Trophoblast cell (in vitro differentiated cells and primary cell): Measurements from ENCODE around the gene PLEKHO1. TPM values are rescaled to one million over a fixed set of nuclear protein-coding genes. Genes with fewer than 3 reads are reported as not detected.

Source experiments
- DNase-seq, 2 donors: peaks; one replicate each; pipeline ENCODE4 v3.0.0-alpha.2; 2016
- H2AFZ ChIP-seq: 2 replicates; pipeline ENCODE4 v1.6.1; 2013; ENCODE audit warnings: low read length, moderate library complexity, mild to moderate bottlenecking; ENCODE audit not compliant: insufficient read depth, poor library complexity
- H2AK5ac ChIP-seq: 2 replicates; pipeline ENCODE4 v1.6.1; 2013; ENCODE audit warnings: mild to moderate bottlenecking, low read length
- H2BK120ac ChIP-seq: 2 replicates; pipeline ENCODE4 v1.6.1; 2013; ENCODE audit warnings: low read length, mild to moderate bottlenecking, moderate library complexity; ENCODE audit not compliant: insufficient read depth, poor library complexity
- H2BK12ac ChIP-seq: 2 replicates; pipeline ENCODE4 v1.6.1; 2013; ENCODE audit warnings: mild to moderate bottlenecking, low read length, moderate library complexity
- H2BK5ac ChIP-seq: 2 replicates; pipeline ENCODE4 v1.6.1; 2013; ENCODE audit warnings: low read length, low read depth, moderate library complexity, mild to moderate bottlenecking; ENCODE audit not compliant: poor library complexity
- H3K14ac ChIP-seq: 2 replicates; pipeline ENCODE4 v1.6.1; 2013; ENCODE audit warnings: mild to moderate bottlenecking, low read length
- H3K18ac ChIP-seq: 2 replicates; pipeline ENCODE4 v1.6.1; 2013; ENCODE audit warnings: mild to moderate bottlenecking, low read length
- H3K23ac ChIP-seq: 2 replicates; pipeline ENCODE4 v1.6.1; 2013; ENCODE audit warnings: low read length
- H3K27ac ChIP-seq: 2 replicates; pipeline ENCODE4 v1.5.1; 2013; ENCODE audit warnings: low read depth, mild to moderate bottlenecking, inconsistent platforms, low read length, moderate library complexity
- H3K27me3 ChIP-seq: 2 replicates; pipeline ENCODE4 v1.6.1; 2013; ENCODE audit warnings: inconsistent platforms, mild to moderate bottlenecking, low read length, moderate library complexity; ENCODE audit not compliant: insufficient read depth
- H3K36me3 ChIP-seq, 2 experiments: 1 replicate in 1 of 2; 2 replicates in 1 of 2; pipeline ENCODE4 v1.6.1; 2013; ENCODE audit warnings: low read length in 2 of 2, mild to moderate bottlenecking in 2 of 2, moderate library complexity in 1 of 2; ENCODE audit not compliant: insufficient read depth in 2 of 2, control insufficient read depth in 1 of 2
- H3K4ac ChIP-seq: 2 replicates; pipeline ENCODE4 v1.6.1; 2013; ENCODE audit warnings: low read depth, mild to moderate bottlenecking, low read length, moderate library complexity
- H3K4me1 ChIP-seq, 2 experiments: 1 replicate in 1 of 2; 2 replicates in 1 of 2; pipeline ENCODE4 v1.6.1; 2013; ENCODE audit warnings: low read length in 2 of 2, mild to moderate bottlenecking in 2 of 2, moderate library complexity in 1 of 2; ENCODE audit not compliant: insufficient read depth in 2 of 2, control insufficient read depth in 1 of 2
- H3K4me2 ChIP-seq: 2 replicates; pipeline ENCODE4 v1.6.1; 2013; ENCODE audit warnings: inconsistent platforms, mild to moderate bottlenecking, low read length, moderate library complexity
- H3K4me3 ChIP-seq: 2 replicates; pipeline ENCODE4 v1.5.1; 2013; ENCODE audit warnings: mild to moderate bottlenecking, low read depth, low read length, inconsistent platforms
- H3K79me1 ChIP-seq: one replicate; pipeline ENCODE4 v1.6.1; 2013; ENCODE audit warnings: low read length
- H3K79me2 ChIP-seq: 2 replicates; pipeline ENCODE4 v1.6.1; 2013; ENCODE audit warnings: low read length, mild to moderate bottlenecking; ENCODE audit not compliant: control insufficient read depth, insufficient read depth, poor library complexity
- H3K9ac ChIP-seq: 2 replicates; pipeline ENCODE4 v1.6.1; 2013; ENCODE audit warnings: mild to moderate bottlenecking, low read length
- H3K9me3 ChIP-seq: 2 replicates; pipeline ENCODE4 v1.6.1; 2013; ENCODE audit warnings: low read depth, mild to moderate bottlenecking, control low read depth, inconsistent platforms, low read length; ENCODE audit not compliant: insufficient read depth
- H4K12ac ChIP-seq: 2 replicates; pipeline ENCODE4 v1.6.1; 2013; ENCODE audit warnings: low read depth, mild to moderate bottlenecking, low read length, moderate library complexity
- H4K8ac ChIP-seq: 2 replicates; pipeline ENCODE4 v1.6.1; 2013; ENCODE audit warnings: low read depth, mild to moderate bottlenecking, low read length, moderate library complexity
- H4K91ac ChIP-seq: one replicate; pipeline ENCODE4 v1.6.1; 2013; ENCODE audit warnings: low read depth, mild to moderate bottlenecking, low read length, moderate library complexity
- WGBS: extraction: QIAGEN DNeasy Blood & Tissue Kit; methylation state at CpG from one replicate; pipeline ENCODE4 v1.1.7; 2013; ENCODE audit warnings: missing lambda C conversion rate; ENCODE audit not compliant: insufficient read length, insufficient coverage; ENCODE audit errors: extremely low coverage; 5-methylcytosine and 5-hydroxymethylcytosine counted together
- polyA plus RNA-seq: library from polyadenylated mRNA; stranded (reverse); fragments of 200-250 nt; gene quantifications from 2 replicates; pipeline ENCODE4 v1.2.3, GENCODE V29; 2013

PLEKHO1 gene, protein sequence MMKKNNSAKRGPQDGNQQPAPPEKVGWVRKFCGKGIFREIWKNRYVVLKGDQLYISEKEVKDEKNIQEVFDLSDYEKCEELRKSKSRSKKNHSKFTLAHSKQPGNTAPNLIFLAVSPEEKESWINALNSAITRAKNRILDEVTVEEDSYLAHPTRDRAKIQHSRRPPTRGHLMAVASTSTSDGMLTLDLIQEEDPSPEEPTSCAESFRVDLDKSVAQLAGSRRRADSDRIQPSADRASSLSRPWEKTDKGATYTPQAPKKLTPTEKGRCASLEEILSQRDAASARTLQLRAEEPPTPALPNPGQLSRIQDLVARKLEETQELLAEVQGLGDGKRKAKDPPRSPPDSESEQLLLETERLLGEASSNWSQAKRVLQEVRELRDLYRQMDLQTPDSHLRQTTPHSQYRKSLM
- polyA plus RNA-seq = 40.7 and 41.3 TPM in 2 replicates

DNA sequence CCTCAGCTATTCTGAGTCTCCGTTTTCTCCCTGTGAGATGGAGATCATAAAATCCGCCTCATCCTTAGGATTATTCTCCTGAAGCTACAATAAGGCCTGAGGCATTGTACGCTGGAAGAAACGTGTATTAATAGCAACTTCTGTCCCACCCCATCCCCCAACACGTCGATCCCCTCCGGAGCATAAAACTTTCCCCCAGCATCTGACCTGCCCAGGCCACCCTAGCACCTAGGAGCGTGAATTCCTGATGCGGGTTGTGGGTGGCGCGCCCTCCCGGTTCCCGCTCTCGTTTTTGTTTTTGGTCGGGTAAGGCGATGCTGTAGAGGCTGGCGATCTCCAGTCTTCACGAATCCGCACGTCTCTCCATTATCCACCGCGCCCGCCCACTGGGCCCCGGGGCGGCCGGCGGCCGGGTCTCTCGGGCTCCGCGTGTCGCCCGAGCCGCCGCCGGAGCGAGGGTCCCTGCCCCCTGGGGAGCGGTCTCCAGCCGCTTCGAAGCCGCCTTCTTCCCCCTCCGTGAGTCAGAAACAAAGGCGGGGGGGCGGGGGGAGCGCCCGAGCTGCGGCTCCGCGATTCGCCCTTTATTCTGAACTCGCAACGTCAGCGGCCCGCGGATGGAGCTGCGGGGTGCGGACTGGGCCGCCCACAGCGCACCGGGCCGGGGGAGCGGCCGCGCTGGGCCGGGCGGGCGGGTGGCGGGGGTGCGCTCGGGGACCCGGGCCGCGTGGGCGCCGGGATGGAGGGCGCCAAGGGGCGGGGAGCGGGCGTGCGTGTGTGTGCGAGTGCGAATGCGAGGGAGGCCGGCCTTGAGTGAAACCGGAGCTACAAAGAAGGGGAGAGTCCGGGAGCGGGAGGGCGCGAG is at the start of gene PLEKHO1:
TSS of gene PLEKHO1 (plus strand) at position 646 of the 862 bp plus-strand sequence. CDS start 342 bp downstream, outside the sequence.
- peak; percentile 38 to 55 for DNase-seq
- Histone ChIP-seq H4K8ac (peak within 1 kb of the TSS; percentile 70), H3K4me1 (peaks cover 10 to 12% of the 10 kb centered on the region in 2 experiments), H4K12ac (peak within 1 kb of the TSS; percentile 69), H3K79me2 (peaks cover 17% of the 10 kb centered on the region), H3K79me1 (peaks cover 20% of the 10 kb centered on the region), H3K27ac (peak within 1 kb of the TSS; percentile 54), H2AK5ac (peak within 1 kb of the TSS; percentile 75), H2BK120ac (peak within 1 kb of the TSS; percentile 77), H2BK12ac (no peak within 1 kb of the TSS), H3K9ac (peak within 1 kb of the TSS; percentile 88), H2BK5ac (peak within 1 kb of the TSS; percentile 81), H3K4ac (peak within 1 kb of the TSS; percentile 47), H3K14ac (peak within 1 kb of the TSS; percentile 95), H3K4me2 (peak within 1 kb of the TSS; percentile 82), H3K36me3 (peaks cover 11 to 17% of the 10 kb centered on the region in 2 experiments), H3K18ac (peak within 1 kb of the TSS; percentile 93), H4K91ac (peak within 1 kb of the TSS; percentile 95), H3K23ac (no peak within 1 kb of the TSS), H2AFZ (peak within 1 kb of the TSS; percentile 95), H3K9me3 (no peaks in the 10 kb centered on the region), H3K4me3 (peak within 1 kb of the TSS; percentile 87), H3K27me3 (peaks cover 3% of the 10 kb centered on the region)
- no CpG with 5 or more reads among the region's 89 CpGs for WGBS

DNA sequence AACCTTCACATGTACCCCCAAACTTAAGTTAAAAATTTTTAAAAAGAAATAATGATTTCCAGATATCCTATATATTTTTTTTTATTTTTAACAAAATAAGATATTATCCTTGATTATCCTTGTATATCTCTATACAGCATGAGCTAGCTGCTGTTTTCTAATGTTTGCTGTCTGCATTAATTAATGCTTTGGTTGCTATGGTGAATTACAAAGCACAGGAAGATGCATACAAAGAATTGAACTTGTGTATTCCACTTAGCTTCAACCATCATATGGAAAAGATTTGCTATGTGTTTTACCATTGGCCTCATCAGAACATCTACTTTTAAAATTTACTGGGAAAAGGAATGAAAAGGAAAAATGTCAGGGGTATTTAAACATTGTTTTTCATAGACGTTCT is 46.7 kb upstream of the PLEKHO1 start:
- no peak overlapping the region for H2AK5ac ChIP-seq

GRCh38 chr1:150106341-150106740 is 43.4 kb upstream of the PLEKHO1 start:
- WGBS = no CpG with 5 or more reads among the region's 7 CpGs
- DNase-seq = no peak

More for the DNA sequence above, 46.7 kb upstream of the PLEKHO1 start:
- no CpG with 5 or more reads among the region's 1 CpG for WGBS
- H3K23ac ChIP-seq = no peak overlapping the region
- H4K91ac ChIP-seq = no peak overlapping the region
- H3K18ac ChIP-seq = no peak overlapping the region
- H3K79me1 ChIP-seq = no peaks in the 10 kb centered on the region
- H3K9ac ChIP-seq = no peak overlapping the region
- no peak overlapping the region for H2AFZ ChIP-seq
- H2BK12ac ChIP-seq = no peak overlapping the region
- no peak overlapping the region for H3K14ac ChIP-seq
- H3K36me3 ChIP-seq = peaks cover 0 to 2% of the 10 kb centered on the region in 2 experiments
- no peak overlapping the region for H3K4me3 ChIP-seq
- DNase-seq = no peak
- H4K8ac ChIP-seq = no peak overlapping the region
- H3K27ac ChIP-seq = no peak overlapping the region
- H3K4me2 ChIP-seq = no peak overlapping the region
- no peak overlapping the region for H4K12ac ChIP-seq
- H3K79me2 ChIP-seq = no peaks in the 10 kb centered on the region
- no peaks in the 10 kb centered on the region for H3K4me1 ChIP-seq
- H3K4ac ChIP-seq = no peak overlapping the region
- H2BK5ac ChIP-seq = no peak overlapping the region
- H3K27me3 ChIP-seq = no peaks in the 10 kb centered on the region
- H3K9me3 ChIP-seq = no peaks in the 10 kb centered on the region
- no peak overlapping the region for H2BK120ac ChIP-seq

GRCh38 chr1:150109586-150109985 is 40.1 kb upstream of the PLEKHO1 start:
- H3K4me3 ChIP-seq = no peak overlapping the region
- H2BK120ac ChIP-seq = no peak overlapping the region
- H4K91ac ChIP-seq = no peak overlapping the region
- H3K27ac ChIP-seq = no peak overlapping the region
- H3K9me3 ChIP-seq = no peaks in the 10 kb centered on the region
- no peak overlapping the region for H4K8ac ChIP-seq
- H3K27me3 ChIP-seq = no peaks in the 10 kb centered on the region
- WGBS = no CpG with 5 or more reads among the region's 3 CpGs
- H2BK5ac ChIP-seq = no peak overlapping the region
- H2BK12ac ChIP-seq = no peak overlapping the region
- no peak overlapping the region for H4K12ac ChIP-seq
- no peaks in the 10 kb centered on the region for H3K79me1 ChIP-seq
- H3K9ac ChIP-seq = no peak overlapping the region
- no peak overlapping the region for H3K14ac ChIP-seq
- DNase-seq = no peak
- H3K4ac ChIP-seq = no peak overlapping the region
- H2AK5ac ChIP-seq = no peak overlapping the region
- H2AFZ ChIP-seq = no peak overlapping the region
- H3K23ac ChIP-seq = no peak overlapping the region
- no peak overlapping the region for H3K4me2 ChIP-seq
- H3K79me2 ChIP-seq = no peaks in the 10 kb centered on the region
- H3K18ac ChIP-seq = no peak overlapping the region
- H3K4me1 ChIP-seq = no peaks in the 10 kb centered on the region
- H3K36me3 ChIP-seq = peaks cover 0 to 2% of the 10 kb centered on the region in 2 experiments

More at GRCh38 chr1:150106341-150106740, 43.4 kb upstream of the PLEKHO1 start:
- H2BK120ac ChIP-seq = no peak overlapping the region
- H2AK5ac ChIP-seq = no peak overlapping the region
- no peak overlapping the region for H3K4me2 ChIP-seq
- H2AFZ ChIP-seq = no peak overlapping the region
- H3K36me3 ChIP-seq = no peaks in the 10 kb centered on the region
- H3K9me3 ChIP-seq = no peaks in the 10 kb centered on the region
- no peak overlapping the region for H3K23ac ChIP-seq
- H3K4me1 ChIP-seq = no peaks in the 10 kb centered on the region
- no peak overlapping the region for H2BK12ac ChIP-seq
- H3K79me2 ChIP-seq = no peaks in the 10 kb centered on the region
- no peak overlapping the region for H4K8ac ChIP-seq
- no peak overlapping the region for H3K4me3 ChIP-seq
- no peaks in the 10 kb centered on the region for H3K27me3 ChIP-seq
- H2BK5ac ChIP-seq = no peak overlapping the region
- H3K79me1 ChIP-seq = no peaks in the 10 kb centered on the region
- no peak overlapping the region for H4K91ac ChIP-seq
- H3K18ac ChIP-seq = no peak overlapping the region
- H3K9ac ChIP-seq = no peak overlapping the region
- H3K27ac ChIP-seq = no peak overlapping the region
- no peak overlapping the region for H3K14ac ChIP-seq
- H4K12ac ChIP-seq = no peak overlapping the region
- no peak overlapping the region for H3K4ac ChIP-seq
